Osteoblast (primary cell): ENCODE data around the gene NCEH1. TPM values are rescaled to one million over a fixed set of nuclear protein-coding genes. Genes with fewer than 3 reads are reported as not detected.

Experiments
- DNase-seq: peaks from one replicate; pipeline ENCODE4 v3.0.0; 2011; ENCODE audit warnings: low spot score, mixed read lengths; ENCODE audit not compliant: insufficient read length; ENCODE audit errors: missing footprints
- H2AFZ ChIP-seq: 2 replicates; pipeline ENCODE4 v1.6.0; 2011; ENCODE audit warnings: mild to moderate bottlenecking, low read length
- H3K27ac ChIP-seq: 2 replicates; pipeline ENCODE4 v1.5.1; 2011; ENCODE audit warnings: mild to moderate bottlenecking, low read depth, low read length, moderate library complexity
- H3K27me3 ChIP-seq: 2 replicates; pipeline ENCODE4 v1.6.0; 2012; ENCODE audit warnings: mild to moderate bottlenecking, control low read depth, inconsistent platforms, low read length, moderate library complexity; ENCODE audit not compliant: insufficient read depth
- H3K36me3 ChIP-seq: 2 replicates; pipeline ENCODE4 v1.5.1; 2011; ENCODE audit warnings: mild to moderate bottlenecking, low read length, control low read depth, moderate library complexity; ENCODE audit not compliant: insufficient read depth
- H3K4me1 ChIP-seq: 2 replicates; pipeline ENCODE4 v1.5.1; 2011; ENCODE audit warnings: mild to moderate bottlenecking, low read length, control low read depth, moderate library complexity; ENCODE audit not compliant: insufficient read depth
- H3K4me2 ChIP-seq: 2 replicates; pipeline ENCODE4 v1.6.0; 2011; ENCODE audit warnings: mild to moderate bottlenecking, low read length; ENCODE audit not compliant: insufficient read depth
- H3K4me3 ChIP-seq: fragments of 200-600 bp; sonication (generic); 3 replicates; pipeline ENCODE4 v1.5.1; 2012; ENCODE audit warnings: mild to moderate bottlenecking, low read length, inconsistent platforms; ENCODE audit not compliant: insufficient read depth
- H3K79me2 ChIP-seq: 2 replicates; pipeline ENCODE4 v1.6.0; 2012; ENCODE audit warnings: mild to moderate bottlenecking, low read length, control low read depth, inconsistent platforms; ENCODE audit not compliant: insufficient read depth
- H3K9me3 ChIP-seq: 2 replicates; pipeline ENCODE4 v1.5.1; 2011; ENCODE audit warnings: low read depth, low read length, control low read depth
- H4K20me1 ChIP-seq: 2 replicates; pipeline ENCODE4 v1.6.0; 2012; ENCODE audit warnings: mild to moderate bottlenecking, low read length, control low read depth; ENCODE audit not compliant: insufficient read depth
- total RNA-seq: library from RNA; depleted of rRNA; stranded (reverse); fragments of >200 nt; gene quantifications from 2 replicates; pipeline ENCODE4 v1.2.3, GENCODE V29; 2012
- TF ChIP-seq, protein P1 (sequence below): IDR thresholded peaks from 2 replicates; pipeline ENCODE4 v1.5.1; 2011; ENCODE audit warnings: mild to moderate bottlenecking, low read depth, low read length, moderate library complexity; ENCODE audit errors: extremely low read depth

NCEH1 gene
- total RNA-seq, 1 donor = 10.9 TPM

GRCh38 chr3:172699031-172699430 is 11.8 kb downstream of the NCEH1 start:
- no peaks in the 10 kb centered on the region for H3K4me1 ChIP-seq
- no peaks in the 10 kb centered on the region for H3K36me3 ChIP-seq
- H3K27ac ChIP-seq = no peak overlapping the region
- no peak overlapping the region for H3K4me2 ChIP-seq
- DNase-seq = no peak
- peaks cover 95% of the 10 kb centered on the region for H3K79me2 ChIP-seq
- H2AFZ ChIP-seq = no peak overlapping the region
- no peaks in the 10 kb centered on the region for H3K9me3 ChIP-seq
- H4K20me1 ChIP-seq = no peaks in the 10 kb centered on the region
- TF ChIP-seq, protein P1, sequence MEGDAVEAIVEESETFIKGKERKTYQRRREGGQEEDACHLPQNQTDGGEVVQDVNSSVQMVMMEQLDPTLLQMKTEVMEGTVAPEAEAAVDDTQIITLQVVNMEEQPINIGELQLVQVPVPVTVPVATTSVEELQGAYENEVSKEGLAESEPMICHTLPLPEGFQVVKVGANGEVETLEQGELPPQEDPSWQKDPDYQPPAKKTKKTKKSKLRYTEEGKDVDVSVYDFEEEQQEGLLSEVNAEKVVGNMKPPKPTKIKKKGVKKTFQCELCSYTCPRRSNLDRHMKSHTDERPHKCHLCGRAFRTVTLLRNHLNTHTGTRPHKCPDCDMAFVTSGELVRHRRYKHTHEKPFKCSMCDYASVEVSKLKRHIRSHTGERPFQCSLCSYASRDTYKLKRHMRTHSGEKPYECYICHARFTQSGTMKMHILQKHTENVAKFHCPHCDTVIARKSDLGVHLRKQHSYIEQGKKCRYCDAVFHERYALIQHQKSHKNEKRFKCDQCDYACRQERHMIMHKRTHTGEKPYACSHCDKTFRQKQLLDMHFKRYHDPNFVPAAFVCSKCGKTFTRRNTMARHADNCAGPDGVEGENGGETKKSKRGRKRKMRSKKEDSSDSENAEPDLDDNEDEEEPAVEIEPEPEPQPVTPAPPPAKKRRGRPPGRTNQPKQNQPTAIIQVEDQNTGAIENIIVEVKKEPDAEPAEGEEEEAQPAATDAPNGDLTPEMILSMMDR = no peak
- no peaks in the 10 kb centered on the region for H3K27me3 ChIP-seq
- no peak overlapping the region for H3K4me3 ChIP-seq

DNA sequence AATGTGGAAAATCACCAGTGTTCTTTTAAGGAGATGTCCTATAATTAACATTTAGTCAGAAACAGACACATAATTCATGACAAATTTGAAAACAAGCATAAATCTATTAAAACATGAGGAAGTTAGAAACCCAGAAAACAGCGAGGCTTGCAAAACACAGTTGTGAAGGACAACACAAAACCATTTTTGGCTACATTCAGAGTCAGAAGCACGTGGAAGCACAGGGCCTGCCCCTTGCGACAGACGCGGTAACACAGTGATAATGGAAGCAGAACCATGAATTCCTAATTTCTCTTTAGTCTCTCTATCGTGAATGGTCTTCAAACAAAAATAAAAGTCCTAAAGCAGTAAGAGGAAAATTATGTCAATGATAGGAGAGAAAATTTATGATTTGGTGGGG is 12.2 kb downstream of the NCEH1 start:
- Histone ChIP-seq H3K79me2 (peaks cover 95% of the 10 kb centered on the region), H3K27ac (no peak overlapping the region), H3K27me3 (no peaks in the 10 kb centered on the region), H3K4me2 (no peak overlapping the region), H3K4me3 (no peak overlapping the region), H4K20me1 (no peaks in the 10 kb centered on the region), H3K4me1 (no peaks in the 10 kb centered on the region), H3K36me3 (no peaks in the 10 kb centered on the region), H3K9me3 (no peaks in the 10 kb centered on the region), H2AFZ (no peak overlapping the region)
- TF ChIP-seq, protein P1 = no peak
- DNase-seq = no peak

GRCh38 chr3:172697558-172697957 is 13.3 kb downstream of the NCEH1 start:
- H3K36me3 ChIP-seq = no peaks in the 10 kb centered on the region
- no peak for DNase-seq
- no peaks in the 10 kb centered on the region for H3K4me1 ChIP-seq
- H3K9me3 ChIP-seq = no peaks in the 10 kb centered on the region
- H3K27me3 ChIP-seq = no peaks in the 10 kb centered on the region
- H3K79me2 ChIP-seq = peaks cover 95% of the 10 kb centered on the region
- H2AFZ ChIP-seq = no peak overlapping the region
- H4K20me1 ChIP-seq = no peaks in the 10 kb centered on the region
- no peak overlapping the region for H3K4me2 ChIP-seq
- TF ChIP-seq, protein P1 = no peak
- H3K27ac ChIP-seq = no peak overlapping the region
- H3K4me3 ChIP-seq = no peak overlapping the region

- Histone ChIP-seq H3K27me3 (no peaks in the 10 kb centered on the region), H3K27ac (no peak overlapping the region)
- TF ChIP-seq, protein P1 = no peak
These were observed 14.5 kb downstream of the NCEH1 start for GRCh38 chr3:172696357-172696756.

More at GRCh38 chr3:172696357-172696756, 14.5 kb downstream of the NCEH1 start:
- H2AFZ ChIP-seq = no peak overlapping the region
- peaks cover 94% of the 10 kb centered on the region for H3K79me2 ChIP-seq
- no peak overlapping the region for H3K4me3 ChIP-seq
- no peaks in the 10 kb centered on the region for H4K20me1 ChIP-seq
- no peak for DNase-seq
- H3K4me2 ChIP-seq = no peak overlapping the region
- H3K4me1 ChIP-seq = no peaks in the 10 kb centered on the region
- H3K9me3 ChIP-seq = no peaks in the 10 kb centered on the region
- H3K36me3 ChIP-seq = no peaks in the 10 kb centered on the region
